ENCODE measurements around the gene SEC61G. TPM values are rescaled to one million over a fixed set of nuclear protein-coding genes. Genes with fewer than 3 reads are reported as not detected.
A peak's percentile ranks its signal among the peaks of the same experiment; 100 is the strongest.

The SEC61G gene
- polyA plus RNA-seq (2011; rRNA removed) = 91.4 and 236 TPM in 2 replicates
- polyA minus RNA-seq (2011; rRNA and poly(A)+ RNA removed) = 70.6 and 71.8 TPM in 2 replicates

DNA sequence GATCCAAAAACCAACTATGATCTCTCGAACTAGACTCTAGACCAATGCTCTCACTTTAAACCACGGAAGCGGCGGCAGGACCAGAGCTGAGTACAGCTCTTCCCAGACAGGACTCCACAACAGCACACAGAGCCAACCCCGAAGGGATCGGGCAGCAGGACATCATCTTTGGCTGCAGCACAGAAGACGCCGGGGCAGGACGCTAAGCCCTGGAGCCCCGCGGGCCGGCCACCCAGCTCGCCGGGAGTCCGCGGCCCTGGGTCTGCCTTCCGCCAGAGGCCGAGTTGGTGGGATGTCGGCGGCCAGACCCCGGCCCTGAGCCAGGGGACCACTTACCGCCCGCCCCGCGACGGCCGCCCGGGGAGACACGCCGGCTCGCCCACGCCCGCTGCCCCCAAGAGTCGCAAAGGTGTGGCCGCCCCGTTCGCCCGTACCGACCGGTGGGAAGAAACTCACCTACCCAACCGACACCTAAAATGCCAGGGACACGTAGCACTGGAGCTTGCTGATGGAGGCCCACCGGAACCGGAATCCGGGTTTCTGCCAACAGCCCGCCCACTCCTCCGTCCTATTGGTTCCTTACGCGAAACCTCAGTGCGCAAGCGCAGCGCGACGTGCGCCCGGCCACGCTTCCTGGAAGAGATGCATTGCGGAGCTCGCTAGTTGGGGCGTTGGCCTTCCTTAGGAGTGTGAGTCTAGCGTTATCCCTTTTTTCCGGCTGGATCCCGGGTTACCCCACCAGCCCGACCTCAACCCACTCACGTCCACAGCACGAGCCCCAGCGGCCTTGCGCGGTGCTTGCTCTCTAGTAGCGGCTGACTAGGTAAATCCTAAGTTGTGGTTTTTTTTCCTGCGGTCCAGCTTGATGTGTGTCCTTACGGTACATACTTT, at the start of gene SEC61G:
TSS of gene SEC61G (minus strand) at position 510 of the 891 bp plus-strand sequence. CDS start 1,623 bp downstream, outside the sequence.
- TF ChIP-seq CTCF (IDR thresholded peaks at IDR 0.05; ENCODE audit: insufficient read depth, low read depth, low read length) = no peak
- Histone ChIP-seq H3K4me3 (ENCODE audit: low read depth, low read length) (peak within 1 kb of the TSS; percentile 94), H3K27me3 (ENCODE audit: control insufficient read depth, insufficient read depth, low read length) (no peaks in the 10 kb centered on the region), H3K36me3 (ENCODE audit: control insufficient read depth, insufficient read depth, low read length) (peaks cover 3% of the 10 kb centered on the region)
- DNase-seq (ENCODE audit: low read depth) = peak; percentile 89
- ChIA-PET CTCF (interaction anchor here (0.8 to 5.0 kb wide), 4 partner anchors 9 to 516 kb away, joined by 3 to 34 read pairs (median 18); no protein-coding TSS in a partner anchor), POLR2A (interaction anchor here (0.6 kb wide), 1 partner anchor 15 kb away, joined by 5 read pairs; no protein-coding TSS in a partner anchor)

- ChIA-PET POLR2A (no interaction called here), CTCF (interaction anchor here (1.1 to 2.6 kb wide), 4 partner anchors 14 to 504 kb away, joined by 3 to 10 read pairs (median 8); no protein-coding TSS in a partner anchor)
- H3K4me3 ChIP-seq (ENCODE audit: low read depth, low read length) = no peak overlapping the region
- TF ChIP-seq CTCF (IDR thresholded peaks at IDR 0.05; ENCODE audit: insufficient read depth, low read depth, low read length) = no peak
- DNase-seq (ENCODE audit: low read depth) = no peak
- H3K27me3 ChIP-seq (ENCODE audit: control insufficient read depth, insufficient read depth, low read length) = peaks cover 2% of the 10 kb centered on the region
- no peaks in the 10 kb centered on the region for H3K36me3 ChIP-seq (ENCODE audit: control insufficient read depth, insufficient read depth, low read length)
These were observed 43.8 kb upstream of the SEC61G start for GRCh38 chr7:54802841-54803240.

DNA sequence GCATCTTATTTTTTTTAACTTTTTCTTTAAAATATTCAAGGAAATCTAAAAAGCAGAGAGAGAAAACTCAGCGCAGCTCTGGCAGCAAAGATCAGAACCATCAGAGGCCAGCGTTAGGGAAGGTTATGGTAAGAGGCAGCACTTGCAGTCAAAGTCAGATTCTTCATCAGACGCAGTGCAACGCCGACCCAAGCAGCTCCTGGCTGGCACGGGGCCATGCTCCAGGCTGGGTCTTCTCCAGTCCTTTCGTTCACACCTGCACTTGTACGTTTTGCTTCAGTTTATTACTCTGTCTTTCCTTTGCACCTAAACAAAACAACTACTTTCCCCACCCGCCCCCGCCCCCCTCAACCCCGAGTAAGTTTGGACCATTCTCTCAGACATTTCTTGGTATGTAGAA, 43.1 kb upstream of the SEC61G start:
- peaks cover 2% of the 10 kb centered on the region for H3K27me3 ChIP-seq (ENCODE audit: control insufficient read depth, insufficient read depth, low read length)
- no peak overlapping the region for H3K4me3 ChIP-seq (ENCODE audit: low read depth, low read length)
- ChIA-PET CTCF (interaction anchor here (0.7 to 2.6 kb wide), 3 partner anchors 37 to 453 kb away, joined by 4 to 10 read pairs (median 8); no protein-coding TSS in a partner anchor), POLR2A (no interaction called here)
- no peaks in the 10 kb centered on the region for H3K36me3 ChIP-seq (ENCODE audit: control insufficient read depth, insufficient read depth, low read length)
- no peak for TF ChIP-seq CTCF (IDR thresholded peaks at IDR 0.05; ENCODE audit: insufficient read depth, low read depth, low read length)
- no peak for DNase-seq (ENCODE audit: low read depth)

- Histone ChIP-seq H3K36me3 (ENCODE audit: control insufficient read depth, insufficient read depth, low read length) (no peaks in the 10 kb centered on the region), H3K27me3 (ENCODE audit: control insufficient read depth, insufficient read depth, low read length) (no peaks in the 10 kb centered on the region; the same call in 1 of the 2 replicates), H3K4me3 (ENCODE audit: low read depth, low read length) (no peak overlapping the region)
- TF ChIP-seq CTCF (IDR thresholded peaks at IDR 0.05; ENCODE audit: insufficient read depth, low read depth, low read length) = no peak
- ChIA-PET CTCF (interaction anchor here (3.4 to 4.6 kb wide), 2 partner anchors 26 to 454 kb away, joined by 15 to 22 read pairs; no protein-coding TSS in a partner anchor), POLR2A (no interaction called here)
- no peak for DNase-seq (ENCODE audit: low read depth)
These were observed 40.8 kb upstream of the SEC61G start for GRCh38 chr7:54799792-54800191.

DNA sequence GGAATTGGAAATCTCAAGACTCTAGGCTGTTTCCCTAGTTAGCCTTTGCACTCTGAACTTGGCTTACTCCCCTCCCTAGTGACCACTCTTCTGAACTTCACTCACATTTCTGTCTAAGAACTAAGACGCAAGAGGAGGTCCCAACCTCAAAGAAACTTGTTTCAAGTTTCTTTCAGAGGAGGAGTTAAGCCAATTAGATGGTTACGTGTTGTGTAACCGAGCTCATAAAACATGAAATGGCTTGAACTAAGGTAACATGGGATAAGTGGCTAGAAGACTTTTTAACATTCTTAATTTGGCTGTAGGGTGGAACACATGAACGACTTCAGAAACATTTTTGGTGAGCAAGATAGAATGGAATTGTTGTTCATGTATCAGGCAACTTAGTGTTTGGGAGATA, 39.5 kb upstream of the SEC61G start:
- ChIA-PET POLR2A (no interaction called here), CTCF (interaction anchor here (2.6 to 4.6 kb wide), 3 partner anchors 10 to 456 kb away, joined by 14 to 22 read pairs (median 15); no protein-coding TSS in a partner anchor)
- Histone ChIP-seq H3K27me3 (ENCODE audit: control insufficient read depth, insufficient read depth, low read length) (no peaks in the 10 kb centered on the region; the same call in 1 of the 2 replicates), H3K36me3 (ENCODE audit: control insufficient read depth, insufficient read depth, low read length) (no peaks in the 10 kb centered on the region), H3K4me3 (ENCODE audit: low read depth, low read length) (no peak overlapping the region)
- no peak for DNase-seq (ENCODE audit: low read depth)
- TF ChIP-seq CTCF (IDR thresholded peaks at IDR 0.05; ENCODE audit: insufficient read depth, low read depth, low read length) = no peak

All from BJ (cell line).